Mucosa of stomach (tissue), 1 donor: ENCODE results near the gene UNC80.

Experiments used
- H3K27me3 ChIP-seq: one replicate; pipeline ENCODE4 v1.7.0; 2013; ENCODE audit warnings: mild to moderate bottlenecking, low read length; ENCODE audit not compliant: control insufficient read depth, insufficient read depth
- H3K36me3 ChIP-seq: one replicate; pipeline ENCODE4 v1.7.0; 2013; ENCODE audit warnings: low read length; ENCODE audit not compliant: control insufficient read depth, insufficient read depth
- H3K4me1 ChIP-seq: one replicate; pipeline ENCODE4 v1.7.0; 2013; ENCODE audit warnings: mild to moderate bottlenecking, low read length; ENCODE audit not compliant: control insufficient read depth, insufficient read depth
- H3K4me3 ChIP-seq: one replicate; pipeline ENCODE4 v1.7.0; 2013; ENCODE audit warnings: low read length
- H3K9ac ChIP-seq: one replicate; pipeline ENCODE4 v1.7.0; 2013; ENCODE audit warnings: mild to moderate bottlenecking, low read length, moderate library complexity
- H3K9me3 ChIP-seq: one replicate; pipeline ENCODE4 v1.7.0; 2013; ENCODE audit warnings: mild to moderate bottlenecking, low read length, moderate library complexity; ENCODE audit not compliant: control insufficient read depth
- donor health status: Pancreatic carcinoma.

Gene UNC80

DNA sequence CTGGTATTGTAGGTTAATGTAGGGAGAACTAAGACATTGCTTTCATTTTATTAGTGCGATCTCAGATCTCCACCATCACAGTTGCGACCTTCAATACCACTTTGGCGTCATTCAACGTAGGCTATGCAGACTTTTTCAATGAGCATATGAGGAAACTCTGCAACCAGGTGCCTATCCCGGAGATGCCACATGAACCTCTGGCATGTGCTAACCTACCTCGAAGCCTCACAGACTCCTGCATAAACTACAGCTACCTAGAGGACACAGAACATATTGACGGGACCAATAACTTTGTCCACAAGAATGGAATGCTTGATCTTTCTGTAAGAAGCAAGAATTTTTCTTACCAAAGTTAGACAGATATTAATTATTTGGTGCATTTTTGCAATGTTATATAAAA lies 47.3 kb downstream of the UNC80 start:
- no peaks in the 10 kb centered on the region for H3K9me3 ChIP-seq
- H3K27me3 ChIP-seq = no peaks in the 10 kb centered on the region
- H3K4me1 ChIP-seq = no peaks in the 10 kb centered on the region
- H3K36me3 ChIP-seq = no peaks in the 10 kb centered on the region
- no peak overlapping the region for H3K9ac ChIP-seq
- no peak overlapping the region for H3K4me3 ChIP-seq

DNA sequence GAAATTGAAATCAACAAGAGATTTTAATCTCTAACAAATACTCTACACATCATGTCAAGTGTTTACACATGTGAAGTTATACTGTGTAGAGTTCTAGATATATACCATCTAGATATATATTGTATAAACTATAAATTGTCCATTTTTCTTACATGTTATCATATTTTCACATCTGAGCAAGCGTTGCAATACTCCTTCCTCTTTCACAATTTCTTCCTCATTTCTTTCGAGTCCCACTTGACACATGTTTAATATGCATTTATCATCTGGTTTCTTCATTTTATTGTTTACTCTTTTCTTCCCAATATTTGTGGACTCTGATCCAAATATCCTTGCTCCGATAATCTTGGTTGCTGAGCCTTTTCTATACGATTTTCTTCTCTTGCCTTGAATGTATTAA lies 50.2 kb downstream of the UNC80 start:
- Histone ChIP-seq H3K4me1 (no peaks in the 10 kb centered on the region), H3K9me3 (no peaks in the 10 kb centered on the region), H3K27me3 (no peaks in the 10 kb centered on the region), H3K9ac (no peak overlapping the region), H3K36me3 (no peaks in the 10 kb centered on the region), H3K4me3 (no peak overlapping the region)

DNA sequence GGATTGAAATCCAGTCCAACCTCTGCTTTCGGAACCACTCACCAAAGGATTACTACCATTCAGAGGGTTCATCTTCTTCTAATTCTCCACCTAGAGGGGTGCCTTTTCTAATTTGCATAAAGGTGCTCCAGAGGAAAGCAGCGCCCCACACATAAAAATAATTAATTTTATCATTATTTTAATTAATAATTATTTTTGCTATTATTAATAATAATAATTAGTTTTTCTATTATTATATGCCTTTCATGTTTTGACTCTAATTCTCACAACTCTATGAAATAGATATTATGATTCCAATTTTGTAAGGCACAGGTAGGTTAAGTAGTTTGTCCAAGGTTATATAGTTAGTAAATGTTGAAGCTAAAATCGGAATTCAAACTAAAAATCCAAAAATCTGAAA lies 51.9 kb downstream of the UNC80 start:
- Histone ChIP-seq H3K9ac (no peak overlapping the region), H3K27me3 (no peaks in the 10 kb centered on the region), H3K36me3 (no peaks in the 10 kb centered on the region)

GRCh38 chr2:209824391-209824790 lies 52.8 kb downstream of the UNC80 start:
- Histone ChIP-seq H3K9ac (no peak overlapping the region), H3K27me3 (no peaks in the 10 kb centered on the region), H3K4me1 (no peaks in the 10 kb centered on the region), H3K9me3 (no peaks in the 10 kb centered on the region), H3K4me3 (no peak overlapping the region), H3K36me3 (no peaks in the 10 kb centered on the region)

More for the DNA sequence above, 51.9 kb downstream of the UNC80 start:
- no peak overlapping the region for H3K4me3 ChIP-seq
- H3K4me1 ChIP-seq = no peaks in the 10 kb centered on the region
- H3K9me3 ChIP-seq = no peaks in the 10 kb centered on the region

DNA sequence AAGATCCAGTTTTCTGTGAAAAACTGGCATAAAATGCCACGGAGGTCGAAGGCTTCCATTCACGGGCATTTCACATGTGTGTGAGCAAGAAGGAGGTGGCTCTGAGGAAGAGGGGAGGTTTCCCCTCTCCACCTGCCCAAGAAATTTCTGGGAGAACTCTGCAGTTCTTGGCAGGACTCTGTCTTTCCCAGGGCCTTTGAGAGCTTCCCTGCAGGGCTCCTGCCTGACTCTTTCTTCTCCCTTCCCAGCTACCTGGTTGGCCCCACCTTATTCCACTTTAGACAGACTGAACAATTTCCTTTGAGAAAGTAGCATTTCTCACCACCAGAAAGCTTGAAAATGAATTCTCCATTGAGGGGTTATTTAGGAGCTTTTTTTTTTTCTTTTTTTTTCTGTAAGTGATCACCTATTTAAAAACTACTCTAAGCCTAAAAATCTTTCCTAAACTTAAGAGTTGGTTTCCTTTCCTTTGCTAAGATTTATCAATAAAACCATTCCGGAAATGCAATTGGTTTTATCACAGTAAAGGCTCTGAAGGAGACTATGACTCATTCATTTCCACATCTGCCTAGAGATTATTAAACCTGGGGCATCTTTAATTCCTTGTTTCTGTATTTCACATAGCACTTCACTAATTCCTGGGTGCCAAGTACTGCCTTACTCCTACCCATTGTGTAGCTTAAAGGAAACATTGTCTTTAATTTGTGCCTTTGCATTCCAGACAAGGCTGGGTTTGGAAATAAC lies 59.3 kb downstream of the UNC80 start:
- Histone ChIP-seq H3K9ac (no peak overlapping the region), H3K27me3 (no peaks in the 10 kb centered on the region), H3K4me1 (no peaks in the 10 kb centered on the region), H3K4me3 (no peak overlapping the region), H3K9me3 (no peaks in the 10 kb centered on the region), H3K36me3 (no peaks in the 10 kb centered on the region)

DNA sequence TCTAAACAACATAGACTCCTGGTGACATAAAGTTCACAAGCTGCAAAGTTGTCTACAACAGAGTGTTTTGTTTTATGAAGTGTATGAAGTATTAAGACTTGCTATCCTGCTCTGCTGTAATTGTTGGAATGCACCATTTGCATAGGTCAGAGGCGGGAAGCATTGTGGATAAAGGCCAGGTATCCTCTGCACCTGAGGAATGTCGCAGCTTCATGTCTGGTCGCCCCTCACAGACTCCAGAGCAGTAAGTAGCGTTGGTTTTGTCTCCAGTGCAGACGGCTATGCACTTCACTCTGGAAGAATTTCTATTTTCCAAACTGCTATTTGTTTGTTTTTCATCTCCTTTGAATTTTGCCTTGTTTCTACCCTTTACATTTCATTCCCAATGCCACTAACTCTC lies 63.1 kb downstream of the UNC80 start:
- no peaks in the 10 kb centered on the region for H3K36me3 ChIP-seq
- no peaks in the 10 kb centered on the region for H3K27me3 ChIP-seq
- H3K9ac ChIP-seq = no peak overlapping the region
- no peak overlapping the region for H3K4me3 ChIP-seq
- no peaks in the 10 kb centered on the region for H3K9me3 ChIP-seq
- H3K4me1 ChIP-seq = no peaks in the 10 kb centered on the region

- Histone ChIP-seq H3K27me3 (no peaks in the 10 kb centered on the region), H3K36me3 (no peaks in the 10 kb centered on the region), H3K9me3 (no peaks in the 10 kb centered on the region), H3K4me3 (no peak overlapping the region), H3K9ac (no peak overlapping the region), H3K4me1 (no peaks in the 10 kb centered on the region)
These were observed 68.8 kb downstream of the UNC80 start for GRCh38 chr2:209840434-209840833.

DNA sequence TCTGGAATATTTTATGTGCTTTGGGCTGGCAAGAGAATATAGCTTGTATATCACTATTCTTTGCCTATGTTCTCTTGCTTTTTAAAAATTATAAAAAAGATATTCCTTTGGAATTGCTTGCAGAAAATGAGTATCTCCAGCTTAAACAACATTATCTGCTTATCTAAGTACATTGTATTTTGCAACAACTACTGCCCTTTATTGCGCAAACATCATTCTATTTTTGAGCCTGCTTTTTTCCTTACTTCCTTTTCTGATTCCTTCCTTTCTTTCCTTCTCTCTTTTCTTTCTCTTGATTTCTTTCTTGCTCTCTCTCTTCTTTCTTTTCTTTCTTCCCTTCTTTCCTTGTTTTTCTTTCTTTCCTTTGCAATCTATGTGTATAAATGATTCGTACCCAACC lies 74.0 kb downstream of the UNC80 start:
- no peak overlapping the region for H3K9ac ChIP-seq
- H3K9me3 ChIP-seq = no peaks in the 10 kb centered on the region
- no peaks in the 10 kb centered on the region for H3K27me3 ChIP-seq
- H3K36me3 ChIP-seq = no peaks in the 10 kb centered on the region
- no peaks in the 10 kb centered on the region for H3K4me1 ChIP-seq
- H3K4me3 ChIP-seq = no peak overlapping the region

DNA sequence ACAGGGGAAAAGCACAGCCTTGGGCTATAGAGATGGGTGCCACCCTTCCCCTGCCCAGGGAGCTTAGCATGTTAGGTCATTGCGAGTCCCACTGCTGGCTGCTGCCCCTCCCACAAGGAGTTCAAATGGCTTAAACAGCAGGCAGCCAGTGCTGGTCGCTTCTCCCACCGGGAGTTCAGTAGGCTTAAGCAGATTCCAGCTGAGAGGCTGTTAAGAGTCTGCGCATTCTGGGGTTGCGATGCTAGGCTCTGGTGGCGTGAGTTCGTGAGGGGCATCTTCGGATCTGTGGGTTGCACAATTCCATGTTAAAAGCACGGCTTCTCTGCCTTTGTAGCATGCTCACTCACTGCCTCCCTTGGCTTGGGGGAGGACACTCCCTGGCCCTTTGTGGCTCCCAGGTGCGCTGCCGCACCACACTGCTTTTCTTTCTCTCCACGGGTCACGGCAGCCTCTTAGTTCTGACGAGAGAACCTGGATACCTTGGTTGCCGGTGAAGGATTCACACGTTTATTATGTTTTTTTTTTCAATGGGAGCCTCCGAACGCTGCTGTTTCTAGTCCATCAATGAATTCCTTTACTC lies 93.2 kb downstream of the UNC80 start:
- H3K27me3 ChIP-seq = no peaks in the 10 kb centered on the region
- H3K4me1 ChIP-seq = no peaks in the 10 kb centered on the region
- H3K36me3 ChIP-seq = no peaks in the 10 kb centered on the region
- H3K4me3 ChIP-seq = no peak overlapping the region
- no peak overlapping the region for H3K9ac ChIP-seq
- H3K9me3 ChIP-seq = no peaks in the 10 kb centered on the region

DNA sequence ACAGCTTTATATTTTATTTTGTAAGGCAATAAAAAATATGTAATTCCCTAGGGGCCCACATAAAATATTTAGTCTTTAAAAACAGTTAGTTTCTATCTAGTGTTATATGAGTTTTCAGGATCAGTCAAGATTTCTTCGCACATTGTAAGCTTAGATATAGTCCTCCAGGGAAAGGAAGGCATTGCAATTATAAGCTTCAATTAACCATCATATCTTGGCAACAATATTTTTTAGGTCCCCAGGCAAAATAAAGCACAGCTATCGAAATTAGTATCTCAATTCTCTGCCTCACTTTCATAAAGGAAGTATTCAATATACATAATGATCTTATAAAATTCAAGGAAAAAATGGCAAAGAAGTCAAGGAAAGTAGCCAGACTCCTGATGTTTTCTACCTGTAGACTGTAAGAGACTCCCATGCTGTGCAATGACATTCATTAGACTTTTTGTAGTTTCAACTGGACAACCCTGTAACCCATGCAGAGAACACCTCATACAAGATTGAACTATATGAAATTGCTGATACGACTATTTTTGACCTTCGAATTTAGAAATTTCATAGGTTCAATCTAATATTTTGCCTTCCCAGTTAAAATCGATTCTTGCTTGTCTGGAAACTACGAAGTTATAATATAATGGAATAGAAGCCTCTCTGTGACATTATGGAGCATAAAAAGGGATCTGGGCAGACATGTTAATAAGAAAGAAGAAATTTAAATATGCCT lies 96.8 kb downstream of the UNC80 start:
- no peaks in the 10 kb centered on the region for H3K9me3 ChIP-seq
- H3K4me3 ChIP-seq = no peak overlapping the region
- no peaks in the 10 kb centered on the region for H3K4me1 ChIP-seq
- H3K36me3 ChIP-seq = no peaks in the 10 kb centered on the region
- no peaks in the 10 kb centered on the region for H3K27me3 ChIP-seq
- H3K9ac ChIP-seq = no peak overlapping the region

DNA sequence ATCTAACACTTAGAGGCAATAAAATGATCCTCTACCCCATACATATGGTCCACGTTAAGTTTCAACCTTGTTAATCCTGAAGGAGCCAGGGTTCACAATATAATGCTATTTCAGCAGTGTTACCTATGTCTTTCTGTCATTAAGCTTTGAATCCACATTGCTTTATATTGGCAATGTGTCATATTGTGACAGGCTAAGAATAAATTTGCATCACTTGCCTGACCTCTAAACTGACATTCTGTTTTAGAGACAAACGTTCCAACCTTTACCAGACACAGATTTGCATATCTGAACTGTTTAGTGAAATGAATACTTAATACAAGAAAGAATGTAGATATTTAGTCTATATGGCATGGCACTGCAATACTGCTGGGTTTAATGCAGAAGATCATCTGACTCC lies 98.4 kb downstream of the UNC80 start:
- Histone ChIP-seq H3K27me3 (no peaks in the 10 kb centered on the region), H3K9me3 (no peaks in the 10 kb centered on the region), H3K4me1 (no peaks in the 10 kb centered on the region), H3K9ac (no peak overlapping the region), H3K36me3 (no peaks in the 10 kb centered on the region), H3K4me3 (no peak overlapping the region)

DNA sequence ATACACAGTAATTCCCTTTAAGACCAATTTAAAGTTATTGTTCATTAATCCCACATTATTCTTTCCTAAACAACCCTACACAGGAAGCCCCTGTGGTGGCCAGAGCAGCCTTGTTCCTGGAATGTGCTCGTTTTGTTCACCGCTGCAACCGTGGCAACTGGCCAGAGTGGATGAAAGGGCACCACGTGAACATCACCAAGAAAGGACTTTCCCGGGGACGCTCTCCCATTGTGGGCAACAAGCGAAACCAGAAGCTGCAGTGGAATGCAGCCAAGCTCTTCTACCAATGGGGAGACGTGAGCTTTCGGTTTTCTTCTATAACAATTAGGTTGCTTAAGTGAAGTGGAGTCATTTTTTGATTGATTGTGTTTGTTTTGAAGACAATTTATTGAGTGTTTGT lies 101.0 kb downstream of the UNC80 start:
- Histone ChIP-seq H3K9me3 (no peaks in the 10 kb centered on the region), H3K4me3 (no peak overlapping the region), H3K4me1 (no peaks in the 10 kb centered on the region), H3K9ac (no peak overlapping the region), H3K27me3 (no peaks in the 10 kb centered on the region), H3K36me3 (no peaks in the 10 kb centered on the region)
